Stimulated activated memory B cell treated with anti-CD40 and anti-IgM and Interleukin-4, amounts not matched to agents 10 μg/mL and 1 μg/mL and 100 μg/mL, for 72 hours (primary cell): ENCODE data around the gene NUTM2A.
"Not testable (repeated sequence)": the region's sequence is repeated elsewhere in the genome, so short reads cannot be mapped to it uniquely, and the experiment has no call there.

Experiments used
- ATAC-seq: fragments of 150-1000 bp; cut with Tn5 transposase; 2 replicates; pipeline ENCODE4 v1.10.0; 2021
- H3K27ac Mint-ChIP-seq: one replicate; pipeline ENCODE4 v1.8.0; 2022; ENCODE audit warnings: mild to moderate bottlenecking, mixed read lengths
- H3K27me3 Mint-ChIP-seq: one replicate; pipeline ENCODE4 v1.8.0; 2022; ENCODE audit warnings: mixed read lengths
- H3K36me3 Mint-ChIP-seq: one replicate; pipeline ENCODE4 v1.8.0; 2022; ENCODE audit warnings: mixed read lengths
- H3K4me1 Mint-ChIP-seq: one replicate; pipeline ENCODE4 v1.8.0; 2022; ENCODE audit warnings: mixed read lengths
- H3K4me3 Mint-ChIP-seq: one replicate; pipeline ENCODE4 v1.8.0; 2022; ENCODE audit warnings: mild to moderate bottlenecking, moderate library complexity, mixed read lengths
- H3K9me3 Mint-ChIP-seq: one replicate; pipeline ENCODE4 v1.8.0; 2022; ENCODE audit warnings: mixed read lengths

Gene NUTM2A

GRCh38 chr10:87225148-87225547, at the start of gene NUTM2A:
Gene NUTM2A, plus strand, starts transcription at chr10:87225448. Its CDS starts 383 bp downstream, at chr10:87225831.
- H3K9me3 Mint-ChIP-seq, H3K4me3 Mint-ChIP-seq, ATAC-seq, H3K27ac Mint-ChIP-seq, H3K36me3 Mint-ChIP-seq, H3K27me3 Mint-ChIP-seq, H3K4me1 Mint-ChIP-seq: not testable (repeated sequence)

GRCh38 chr10:87177587-87177986, 47.7 kb upstream of the NUTM2A start:
- not testable (repeated sequence) for H3K27me3 Mint-ChIP-seq, ATAC-seq, H3K4me3 Mint-ChIP-seq, H3K4me1 Mint-ChIP-seq, H3K9me3 Mint-ChIP-seq, H3K27ac Mint-ChIP-seq
- H3K36me3 Mint-ChIP-seq = peaks cover 13% of the 10 kb centered on the region

DNA sequence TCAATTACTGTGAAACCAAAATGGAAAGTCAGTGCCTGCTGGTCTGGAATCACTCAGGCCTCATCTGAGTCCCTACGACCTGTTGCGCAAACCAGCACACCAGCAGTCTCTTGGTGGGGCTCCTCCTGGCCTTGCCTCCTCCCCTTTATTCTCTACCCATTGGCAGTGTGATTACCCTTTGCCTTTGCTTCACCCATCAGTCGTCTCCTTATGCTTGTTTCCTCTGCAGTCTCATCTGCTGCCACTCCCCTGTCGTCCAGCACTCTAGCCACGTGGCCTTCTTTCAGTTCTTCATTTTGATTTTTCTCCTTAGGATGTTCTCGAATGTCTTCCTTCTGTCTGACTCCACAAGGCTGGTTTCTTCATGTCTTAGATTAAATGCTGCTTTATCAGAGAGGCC, 40.8 kb upstream of the NUTM2A start:
- Mint-ChIP-seq H3K4me1 (peaks cover 26% of the 10 kb centered on the region), H3K27ac (peak overlapping the region; percentile 67), H3K9me3 (peaks cover 17% of the 10 kb centered on the region), H3K36me3 (peaks cover 57% of the 10 kb centered on the region)
- peak; percentile 82 for ATAC-seq
- not testable (repeated sequence) for H3K4me3 Mint-ChIP-seq, H3K27me3 Mint-ChIP-seq

DNA sequence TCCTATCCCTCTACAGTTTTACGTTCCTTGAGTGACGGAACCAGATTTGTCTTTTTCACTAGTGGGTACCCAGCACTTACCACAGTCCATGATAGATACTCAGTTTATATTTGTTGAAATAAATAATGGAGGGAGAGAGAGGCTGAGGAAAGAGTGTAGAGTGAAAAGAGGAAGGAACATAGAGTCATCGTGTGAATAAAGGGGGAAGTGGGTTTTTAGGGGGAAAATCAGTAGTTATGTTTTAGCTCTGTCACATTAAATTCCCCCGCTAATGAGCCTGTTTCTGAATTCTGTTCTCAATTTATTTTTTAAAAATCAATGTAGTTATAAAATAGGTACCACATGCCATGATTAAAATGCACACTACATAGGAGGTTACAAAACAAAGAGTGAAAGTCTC, 39.2 kb upstream of the NUTM2A start:
- H3K27me3 Mint-ChIP-seq, H3K4me3 Mint-ChIP-seq: not testable (repeated sequence)
- Mint-ChIP-seq H3K4me1 (peaks cover 26% of the 10 kb centered on the region), H3K36me3 (peaks cover 55% of the 10 kb centered on the region), H3K9me3 (peaks cover 17% of the 10 kb centered on the region), H3K27ac (peak overlapping the region; percentile 67)
- ATAC-seq = peak; percentile 76

DNA sequence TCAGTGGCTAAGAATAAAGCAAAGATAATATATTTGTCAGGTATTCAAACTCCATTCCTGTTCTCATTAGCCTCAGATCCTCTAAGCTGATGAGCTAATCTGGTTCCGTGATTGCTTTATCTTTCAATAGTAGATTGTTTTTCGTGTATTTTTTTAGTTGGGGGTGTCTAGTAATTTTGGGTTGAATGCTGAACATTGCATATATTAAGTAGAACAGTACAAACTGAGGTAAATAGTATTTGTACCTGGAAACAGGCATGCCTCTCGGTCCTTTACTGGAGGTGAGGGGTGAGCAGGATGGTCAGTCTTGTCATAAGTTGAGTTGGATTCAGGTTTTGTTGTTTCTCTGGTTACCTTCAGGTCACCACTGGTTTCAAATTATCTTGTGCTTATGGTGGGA, 37.7 kb upstream of the NUTM2A start:
- not testable (repeated sequence) for H3K27ac Mint-ChIP-seq, H3K27me3 Mint-ChIP-seq, H3K4me3 Mint-ChIP-seq, ATAC-seq
- H3K9me3 Mint-ChIP-seq = peaks cover 17% of the 10 kb centered on the region
- H3K36me3 Mint-ChIP-seq = peaks cover 63% of the 10 kb centered on the region
- peaks cover 26% of the 10 kb centered on the region for H3K4me1 Mint-ChIP-seq

DNA sequence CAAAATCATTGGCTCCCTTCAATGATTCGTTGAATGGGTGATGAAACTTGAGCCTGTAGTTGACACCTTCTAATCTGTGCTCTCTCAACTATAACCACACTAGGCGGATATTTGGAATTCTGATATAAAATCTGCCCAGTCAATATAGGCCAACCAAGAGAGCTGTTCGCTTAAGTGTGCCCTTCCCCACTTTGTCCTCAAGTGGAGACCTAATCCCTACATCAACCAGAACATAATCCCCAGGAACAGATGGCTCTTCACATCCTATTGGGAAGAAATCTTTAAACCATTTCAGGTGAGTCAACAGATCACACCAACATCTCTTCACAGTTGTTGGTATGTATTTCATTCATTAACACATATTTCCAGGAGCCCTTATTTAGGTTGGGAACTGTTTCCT, 33.4 kb upstream of the NUTM2A start:
- H3K27me3 Mint-ChIP-seq, ATAC-seq: not testable (repeated sequence)

DNA sequence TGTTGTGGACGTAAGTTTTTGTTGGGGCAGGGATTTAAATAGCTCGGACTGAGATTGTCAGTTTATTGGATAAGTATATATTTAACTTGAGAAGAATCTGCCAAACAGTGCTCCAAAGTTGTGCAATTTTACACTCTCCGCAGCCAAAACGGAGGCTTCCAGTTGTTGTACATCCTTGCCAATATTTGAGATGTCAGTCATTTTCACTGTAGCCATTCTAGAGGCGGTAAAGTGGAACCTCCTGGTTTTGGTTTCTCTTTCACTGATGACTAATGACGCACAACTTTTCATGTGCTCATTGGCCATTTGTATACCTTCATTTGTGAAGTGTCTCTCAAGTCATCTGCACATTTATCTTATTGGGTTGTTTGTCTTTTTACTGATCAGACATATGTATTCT, 24.3 kb upstream of the NUTM2A start:
- H3K4me1 Mint-ChIP-seq = peaks cover 13% of the 10 kb centered on the region
- not testable (repeated sequence) for H3K27ac Mint-ChIP-seq, H3K9me3 Mint-ChIP-seq, H3K27me3 Mint-ChIP-seq, H3K4me3 Mint-ChIP-seq, H3K36me3 Mint-ChIP-seq
- peak; percentile 76 for ATAC-seq

More for the DNA sequence above, 33.4 kb upstream of the NUTM2A start:
- not testable (repeated sequence) for H3K4me3 Mint-ChIP-seq, H3K4me1 Mint-ChIP-seq, H3K27ac Mint-ChIP-seq, H3K9me3 Mint-ChIP-seq
- peaks cover 44% of the 10 kb centered on the region for H3K36me3 Mint-ChIP-seq

DNA sequence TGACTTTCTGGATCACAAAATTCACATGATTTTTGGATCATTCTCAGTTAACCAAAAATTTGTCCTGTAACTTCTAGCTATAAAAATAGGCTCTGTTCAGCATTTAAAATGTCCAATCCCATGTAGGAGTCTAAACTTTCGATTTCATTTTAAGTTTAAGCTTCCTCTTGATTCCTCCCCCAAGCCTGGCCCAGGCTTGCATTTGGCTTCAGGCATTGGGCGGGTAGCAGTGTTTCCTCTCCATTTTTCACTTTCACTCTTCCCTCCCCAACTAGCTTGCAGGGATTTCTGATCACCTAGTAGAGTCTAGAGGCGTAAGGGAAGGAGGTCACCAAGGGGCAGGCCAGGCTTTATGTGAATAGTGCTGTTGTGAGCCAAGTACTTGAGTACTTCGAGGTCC, 20.4 kb upstream of the NUTM2A start:
- H3K36me3 Mint-ChIP-seq, ATAC-seq, H3K9me3 Mint-ChIP-seq, H3K27me3 Mint-ChIP-seq, H3K4me3 Mint-ChIP-seq, H3K27ac Mint-ChIP-seq: not testable (repeated sequence)
- H3K4me1 Mint-ChIP-seq = peaks cover 13% of the 10 kb centered on the region

- H3K9me3 Mint-ChIP-seq, H3K27ac Mint-ChIP-seq, H3K27me3 Mint-ChIP-seq, ATAC-seq, H3K36me3 Mint-ChIP-seq, H3K4me3 Mint-ChIP-seq: not testable (repeated sequence)
- peaks cover 13% of the 10 kb centered on the region for H3K4me1 Mint-ChIP-seq
Measured at GRCh38 chr10:87206922-87207321, 18.3 kb upstream of the NUTM2A start.

- H3K4me1 Mint-ChIP-seq, H3K27ac Mint-ChIP-seq, ATAC-seq, H3K36me3 Mint-ChIP-seq, H3K27me3 Mint-ChIP-seq, H3K4me3 Mint-ChIP-seq, H3K9me3 Mint-ChIP-seq: not testable (repeated sequence)
Measured at GRCh38 chr10:87210309-87210708, 14.9 kb upstream of the NUTM2A start.

DNA sequence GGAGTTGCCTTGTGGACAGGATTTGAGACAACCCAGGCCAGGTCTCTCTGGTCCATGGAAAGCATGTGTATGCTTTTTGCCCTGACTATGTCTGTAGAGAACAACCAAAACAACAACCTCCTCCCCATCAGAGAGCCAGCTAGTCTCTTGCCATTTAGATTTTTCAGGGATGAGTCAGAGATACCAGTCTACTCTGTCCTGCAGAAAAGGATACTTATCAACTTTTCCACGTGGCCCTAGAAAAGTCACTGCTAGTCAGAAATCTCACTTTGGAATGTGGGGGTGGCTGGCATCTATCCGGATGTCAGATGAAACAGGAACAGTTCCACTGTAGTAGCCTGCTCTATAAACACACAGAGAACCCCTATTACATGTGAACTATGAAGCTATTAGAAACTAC, 13.4 kb upstream of the NUTM2A start:
- H3K27ac Mint-ChIP-seq, H3K4me3 Mint-ChIP-seq, H3K9me3 Mint-ChIP-seq, ATAC-seq, H3K27me3 Mint-ChIP-seq, H3K36me3 Mint-ChIP-seq: not testable (repeated sequence)
- H3K4me1 Mint-ChIP-seq = peaks cover 16% of the 10 kb centered on the region

DNA sequence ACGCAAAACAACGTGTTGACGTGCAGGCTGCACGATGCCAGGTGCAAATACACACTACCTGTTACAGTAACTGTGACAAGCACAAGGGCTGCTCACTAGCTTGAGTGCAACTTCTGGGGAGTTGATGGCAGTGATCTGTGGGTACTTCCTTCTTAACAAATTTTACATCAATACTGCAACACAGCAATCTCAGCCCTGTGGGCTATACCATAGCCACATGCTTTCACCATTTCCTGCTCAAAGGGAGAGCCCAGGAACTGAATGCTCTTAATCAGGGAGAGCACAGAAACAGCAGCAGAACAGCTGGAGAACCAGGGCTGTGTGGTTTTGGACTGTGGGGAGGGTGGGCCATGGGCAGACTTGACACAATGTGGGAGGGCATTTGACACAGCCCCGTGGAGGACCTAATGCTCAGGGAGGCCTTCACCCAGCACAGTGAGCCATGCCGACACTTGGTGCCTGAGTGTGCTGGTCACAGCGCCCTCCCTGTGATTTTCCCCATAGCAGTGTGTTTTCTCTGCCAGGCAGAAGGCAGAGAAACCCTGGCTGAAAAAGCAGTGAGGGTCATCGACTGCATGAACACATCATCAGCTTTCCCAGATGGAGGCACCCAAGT, 12.0 kb upstream of the NUTM2A start:
- not testable (repeated sequence) for H3K4me3 Mint-ChIP-seq, H3K27me3 Mint-ChIP-seq, H3K36me3 Mint-ChIP-seq, H3K27ac Mint-ChIP-seq, H3K9me3 Mint-ChIP-seq, ATAC-seq
- peaks cover 23% of the 10 kb centered on the region for H3K4me1 Mint-ChIP-seq

GRCh38 chr10:87213806-87214205, 11.4 kb upstream of the NUTM2A start:
- peaks cover 23% of the 10 kb centered on the region for H3K4me1 Mint-ChIP-seq
- H3K9me3 Mint-ChIP-seq, H3K36me3 Mint-ChIP-seq, H3K27me3 Mint-ChIP-seq, ATAC-seq, H3K27ac Mint-ChIP-seq, H3K4me3 Mint-ChIP-seq: not testable (repeated sequence)

DNA sequence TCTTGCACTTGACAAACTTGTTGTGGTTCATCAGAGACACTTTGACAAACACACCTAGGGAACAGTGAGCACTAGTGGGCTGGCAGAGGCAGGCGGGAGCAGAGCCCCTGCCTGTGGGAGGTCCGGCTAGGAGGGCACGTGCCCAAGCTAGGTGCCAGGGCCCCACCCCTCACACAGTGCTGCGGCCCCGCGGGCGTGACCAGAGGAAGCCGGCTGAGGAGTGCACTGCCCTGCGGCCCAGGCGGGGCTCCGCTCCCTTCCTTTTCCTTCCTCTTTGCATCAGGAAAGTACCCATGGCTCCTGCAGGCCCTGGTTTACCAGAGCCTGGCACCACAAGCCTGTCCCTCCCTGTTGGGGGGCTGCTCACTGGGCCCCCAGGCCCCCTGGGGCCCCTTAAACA, 9.1 kb upstream of the NUTM2A start:
- ATAC-seq = peak; percentile 52
- not testable (repeated sequence) for H3K36me3 Mint-ChIP-seq, H3K27me3 Mint-ChIP-seq, H3K9me3 Mint-ChIP-seq, H3K4me3 Mint-ChIP-seq, H3K27ac Mint-ChIP-seq
- peaks cover 28% of the 10 kb centered on the region for H3K4me1 Mint-ChIP-seq

DNA sequence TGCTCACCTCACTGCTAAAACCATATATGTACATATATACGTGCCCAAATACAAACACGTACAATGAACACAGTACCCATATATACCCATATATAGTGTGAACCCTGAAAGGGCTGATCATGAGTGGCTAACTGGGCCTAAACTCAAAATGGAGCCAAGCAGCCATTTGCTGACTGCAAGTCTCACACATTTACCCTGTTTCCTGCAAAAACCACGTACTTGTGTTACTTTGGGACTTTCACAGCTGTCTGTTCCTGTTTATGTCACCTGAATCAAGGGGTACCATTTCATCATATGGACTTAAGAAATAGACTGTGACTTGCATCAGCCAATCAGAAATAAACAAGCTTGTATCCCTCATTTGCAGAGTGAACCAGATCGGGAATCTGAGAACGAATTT, 5.9 kb upstream of the NUTM2A start:
- not testable (repeated sequence) for H3K27ac Mint-ChIP-seq, H3K27me3 Mint-ChIP-seq, ATAC-seq, H3K4me3 Mint-ChIP-seq, H3K9me3 Mint-ChIP-seq, H3K36me3 Mint-ChIP-seq
- peaks cover 28% of the 10 kb centered on the region for H3K4me1 Mint-ChIP-seq

GRCh38 chr10:87222789-87223188, 2.5 kb upstream of the NUTM2A start:
- not testable (repeated sequence) for ATAC-seq, H3K9me3 Mint-ChIP-seq, H3K27me3 Mint-ChIP-seq

DNA sequence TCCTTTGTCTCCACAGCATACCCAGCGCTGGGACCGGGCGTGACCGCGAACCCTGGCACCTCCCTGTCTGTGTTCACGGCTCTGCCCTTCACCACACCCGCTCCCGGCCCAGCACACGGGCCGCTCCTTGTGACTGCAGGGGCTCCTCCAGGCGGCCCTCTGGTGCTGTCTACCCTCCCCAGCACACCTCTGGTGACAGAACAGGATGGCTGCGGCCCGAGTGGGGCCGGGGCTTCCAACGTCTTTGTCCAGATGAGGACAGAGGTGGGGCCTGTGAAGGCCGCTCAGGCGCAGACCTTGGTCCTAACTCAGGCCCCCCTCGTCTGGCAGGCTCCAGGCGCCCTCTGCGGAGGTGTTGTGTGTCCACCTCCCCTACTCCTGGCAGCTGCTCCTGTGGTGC, 3.0 kb downstream of the NUTM2A start:
- H3K4me3 Mint-ChIP-seq, H3K27me3 Mint-ChIP-seq, ATAC-seq: not testable (repeated sequence)

More at GRCh38 chr10:87222789-87223188, 2.5 kb upstream of the NUTM2A start:
- not testable (repeated sequence) for H3K36me3 Mint-ChIP-seq, H3K4me3 Mint-ChIP-seq, H3K4me1 Mint-ChIP-seq, H3K27ac Mint-ChIP-seq

More for the DNA sequence above, 3.0 kb downstream of the NUTM2A start:
- not testable (repeated sequence) for H3K9me3 Mint-ChIP-seq, H3K27ac Mint-ChIP-seq, H3K36me3 Mint-ChIP-seq, H3K4me1 Mint-ChIP-seq
